GM18873 (cell line): ENCODE results near the gene MAGI2.

ENCODE experiments used
- ATAC-seq: cut with Tn5 transposase; IDR thresholded peaks from one replicate; pipeline ENCODE4 v1.9.1; 2021; ENCODE audit warnings: mild to moderate bottlenecking, moderate library complexity, moderate number of reproducible peaks; ENCODE audit not compliant: unreplicated experiment, low FRiP score

MAGI2 gene

DNA sequence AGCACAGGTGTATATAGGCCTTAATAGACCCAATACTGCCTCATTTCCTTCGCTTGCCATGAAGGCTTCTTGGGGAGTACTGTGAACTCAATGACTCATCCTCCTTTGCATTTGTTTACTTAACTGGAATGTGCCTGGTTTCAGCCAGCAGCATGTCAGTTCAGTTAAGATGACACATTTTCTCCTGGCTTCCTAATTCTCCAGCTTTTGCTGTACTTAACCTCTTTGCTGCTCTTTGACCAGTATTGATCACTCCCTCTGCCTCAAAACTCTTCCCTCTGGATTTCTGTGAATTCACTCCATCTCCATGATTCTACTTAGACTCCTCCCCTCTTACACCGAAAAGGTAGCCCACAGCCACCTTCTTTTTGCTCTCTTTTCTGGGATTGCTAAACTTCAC, 135.7 kb downstream of the MAGI2 start:
- ATAC-seq: no peak

DNA sequence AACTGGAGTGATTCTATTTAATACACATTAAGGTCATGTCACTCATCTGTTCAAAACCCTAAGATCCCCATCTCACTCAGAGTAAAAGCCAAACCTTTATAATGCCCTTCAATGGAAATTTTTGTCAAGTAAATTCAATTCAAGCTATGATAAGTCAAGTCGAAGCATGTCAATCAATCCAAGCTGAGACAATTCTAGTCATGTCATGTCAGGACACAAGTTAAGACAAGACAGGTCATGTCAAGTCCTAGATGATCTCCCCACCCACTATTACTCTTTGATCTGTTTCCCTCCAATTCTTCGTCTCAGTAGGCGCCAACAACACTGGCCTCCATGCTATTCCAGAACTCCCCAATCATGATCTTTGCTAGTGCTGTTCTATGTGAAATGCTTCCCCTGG, 141.4 kb downstream of the MAGI2 start:
- no peak for ATAC-seq

- ATAC-seq: no peak
Measured at GRCh38 chr7:79308192-79308591, 145.3 kb downstream of the MAGI2 start.

- no peak for ATAC-seq
Measured at GRCh38 chr7:79307376-79307775, 146.1 kb downstream of the MAGI2 start.

GRCh38 chr7:79304711-79305110, 148.8 kb downstream of the MAGI2 start:
- no peak for ATAC-seq

DNA sequence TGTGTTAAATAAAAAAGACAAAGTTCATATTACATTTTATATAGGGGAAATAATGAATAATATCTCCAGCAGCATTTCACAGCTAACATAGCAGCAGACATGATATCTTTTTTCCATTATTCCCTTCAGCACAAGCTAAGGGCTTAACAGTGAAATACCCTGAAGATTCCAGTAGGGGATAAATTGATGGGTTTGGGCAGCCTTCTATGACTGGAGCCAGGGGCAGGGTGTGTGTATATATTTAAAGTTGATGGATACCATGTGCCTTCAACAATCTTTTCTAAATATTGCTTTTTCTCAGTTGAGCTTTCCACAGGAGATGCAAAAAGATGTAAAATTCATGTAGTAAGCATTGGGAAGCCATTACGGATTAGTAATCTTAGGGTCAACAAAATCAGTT, 151.2 kb downstream of the MAGI2 start:
- no peak for ATAC-seq

DNA sequence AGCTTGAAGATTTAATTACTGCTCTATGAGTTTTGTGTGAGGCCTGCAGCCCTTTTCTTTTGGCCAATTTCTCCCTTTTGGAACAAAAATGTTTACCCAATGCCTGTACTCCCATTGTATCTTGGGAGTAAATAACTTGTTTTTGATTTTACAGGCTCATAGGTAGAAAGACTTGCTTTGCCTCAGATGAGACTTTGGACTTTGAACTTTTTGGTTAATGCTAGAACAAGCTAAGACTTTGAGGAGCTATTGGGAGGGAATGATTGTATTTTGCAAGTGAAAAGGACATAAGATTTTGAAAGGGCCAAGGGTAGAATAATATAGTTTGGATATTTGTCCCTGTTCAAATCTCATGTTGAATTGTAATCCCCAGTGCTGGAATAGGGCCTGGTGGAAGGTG, 152.0 kb downstream of the MAGI2 start:
- no peak for ATAC-seq

GRCh38 chr7:79300573-79300972, 152.9 kb downstream of the MAGI2 start:
- ATAC-seq: no peak

DNA sequence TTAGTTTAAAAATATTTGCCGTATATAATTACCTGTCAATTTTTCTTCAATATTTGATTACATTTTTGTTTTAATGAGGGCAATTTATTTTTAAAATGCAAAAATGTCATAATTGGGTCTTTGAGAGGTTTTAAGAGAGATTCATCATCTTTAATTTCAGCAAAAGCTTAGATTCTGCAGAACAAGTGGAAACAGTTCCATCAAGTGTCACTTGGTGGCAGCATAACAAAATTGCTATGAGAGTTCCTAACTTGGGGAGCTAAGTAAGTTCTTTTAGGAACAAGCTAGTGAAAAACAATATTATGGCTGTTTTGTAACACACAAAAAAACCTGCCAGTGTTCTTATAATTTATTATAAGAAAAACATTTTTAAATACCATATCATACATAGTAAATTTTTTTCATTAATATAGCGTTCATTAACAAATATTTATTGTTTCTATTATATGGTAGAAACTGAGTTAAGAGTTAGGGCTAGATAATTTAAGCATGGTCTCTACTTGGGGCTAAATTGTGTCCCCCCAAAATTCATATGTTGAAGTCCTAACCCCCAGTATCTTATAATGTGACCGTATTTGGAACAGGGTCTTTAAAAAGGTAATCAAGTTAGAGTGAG, 155.2 kb downstream of the MAGI2 start:
- no peak for ATAC-seq

DNA sequence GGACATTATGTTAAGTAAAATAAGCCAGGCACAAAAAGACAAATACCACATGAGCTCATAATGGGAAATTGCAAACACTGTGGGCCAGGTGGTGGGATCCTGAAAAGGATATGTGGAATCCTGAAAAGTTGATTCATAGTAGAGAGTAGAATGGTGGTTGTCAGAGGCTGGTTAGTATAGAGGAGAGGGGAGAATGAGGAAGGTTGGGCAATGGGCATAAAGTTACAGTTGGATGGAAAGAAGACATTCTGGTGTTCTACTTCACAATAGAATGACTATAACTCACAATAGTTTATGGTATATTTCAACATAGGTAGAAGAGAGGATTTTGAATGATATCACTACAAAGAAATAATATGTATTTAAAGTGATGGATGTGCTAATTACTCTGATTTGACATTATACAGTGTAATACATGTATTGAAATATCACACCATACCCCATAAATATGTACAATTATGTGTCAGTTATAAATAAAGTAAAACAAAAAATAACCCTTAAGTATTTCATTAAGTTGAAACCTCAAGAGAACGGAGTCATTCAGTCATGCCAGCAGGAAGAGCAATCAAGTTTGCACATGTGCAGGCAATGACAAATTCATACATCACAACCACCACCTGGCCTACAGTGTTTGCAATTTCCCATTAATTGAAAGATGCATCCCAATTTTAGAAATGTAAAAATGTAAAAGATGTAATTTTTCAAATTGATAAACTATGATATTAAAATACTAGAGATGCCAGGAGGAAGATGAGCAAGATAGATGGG, 156.7 kb downstream of the MAGI2 start:
- ATAC-seq: no peak

DNA sequence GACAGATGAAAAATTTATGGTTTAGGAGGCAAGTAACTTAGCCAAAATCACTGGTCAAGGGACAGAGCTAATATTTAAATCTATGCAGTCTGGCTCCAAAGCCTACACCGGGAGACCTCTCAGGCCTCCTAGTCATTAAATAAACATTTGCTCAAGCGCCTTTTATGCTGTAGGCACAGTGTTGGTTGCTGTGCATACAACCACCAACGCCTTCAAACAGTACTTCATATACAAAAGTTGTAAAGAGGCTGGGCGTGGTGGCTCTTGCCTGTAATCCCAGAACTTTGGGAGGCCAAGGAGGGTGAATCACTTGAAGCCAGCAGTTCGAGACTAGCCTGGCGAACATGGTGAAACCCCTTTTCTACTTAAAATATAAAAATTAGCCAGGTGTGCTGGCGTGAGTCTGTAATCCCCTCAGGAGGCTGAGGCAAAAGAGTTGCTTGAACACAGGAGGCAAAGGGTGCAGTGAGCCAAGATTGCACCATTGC, 159.8 kb downstream of the MAGI2 start:
- no peak for ATAC-seq

DNA sequence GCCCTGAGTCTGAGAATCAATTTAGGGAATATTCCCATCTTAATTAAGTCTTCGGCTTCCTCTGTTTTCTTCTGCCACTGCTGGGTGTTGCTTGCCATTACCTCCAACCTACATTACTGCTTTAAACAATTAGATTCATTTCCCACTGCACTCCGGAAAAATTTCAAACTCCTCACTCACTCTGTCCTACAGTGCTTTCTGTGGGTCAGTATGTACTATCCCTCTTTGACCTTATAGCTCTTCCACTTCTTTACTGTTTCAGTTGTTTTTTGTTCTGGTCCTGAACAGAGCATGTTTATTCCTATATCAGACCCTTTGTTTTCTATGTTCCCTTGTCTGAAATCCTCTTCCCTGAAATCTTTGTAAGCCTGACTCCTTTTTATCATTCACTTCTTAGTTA, 160.6 kb downstream of the MAGI2 start:
- no peak for ATAC-seq

DNA sequence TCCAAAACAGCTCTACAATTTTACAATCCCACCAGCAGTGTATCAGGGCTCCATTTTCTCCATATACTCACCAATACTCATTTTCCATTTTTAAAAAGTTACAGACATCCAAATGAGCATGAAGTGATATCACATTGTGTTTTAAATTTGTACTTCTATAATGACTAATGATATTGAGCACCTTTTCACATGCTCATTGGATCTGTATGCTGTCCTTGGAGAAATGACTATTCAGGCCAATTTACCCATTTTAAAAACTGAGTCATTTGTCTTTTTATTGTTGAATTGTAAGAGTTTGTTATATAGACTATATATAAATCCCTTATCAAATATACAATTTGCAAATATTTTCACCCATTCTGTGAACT, 162.0 kb downstream of the MAGI2 start:
- ATAC-seq: no peak

DNA sequence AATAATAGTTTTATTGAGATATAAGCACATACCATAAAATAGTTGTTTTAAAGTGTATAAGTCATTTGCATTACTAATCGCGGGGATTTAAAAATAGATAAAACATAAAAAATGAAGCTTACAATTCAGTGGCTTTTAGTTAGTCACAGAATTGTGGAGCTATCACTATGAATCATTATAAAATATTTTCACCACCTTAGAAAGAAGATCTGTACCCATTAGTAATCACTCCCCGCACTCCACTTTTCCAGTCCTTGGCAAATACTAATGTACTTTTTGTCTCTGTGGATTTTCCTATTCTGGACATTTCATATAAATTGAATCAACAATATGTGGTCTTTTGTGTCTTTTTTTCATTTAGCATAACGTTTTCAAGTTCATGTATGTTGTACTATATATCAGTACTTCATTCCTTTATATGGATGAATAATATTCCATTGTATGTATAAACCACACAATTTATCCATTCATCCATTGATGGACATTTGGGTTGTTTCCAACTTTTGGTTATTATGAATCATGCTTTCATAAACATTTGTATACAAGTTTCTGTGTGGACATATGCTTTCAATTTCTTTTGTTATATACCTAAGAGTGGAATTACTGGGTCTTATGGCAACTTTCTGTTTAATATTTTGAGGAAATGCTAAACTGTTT, 162.5 kb downstream of the MAGI2 start:
- no peak for ATAC-seq

DNA sequence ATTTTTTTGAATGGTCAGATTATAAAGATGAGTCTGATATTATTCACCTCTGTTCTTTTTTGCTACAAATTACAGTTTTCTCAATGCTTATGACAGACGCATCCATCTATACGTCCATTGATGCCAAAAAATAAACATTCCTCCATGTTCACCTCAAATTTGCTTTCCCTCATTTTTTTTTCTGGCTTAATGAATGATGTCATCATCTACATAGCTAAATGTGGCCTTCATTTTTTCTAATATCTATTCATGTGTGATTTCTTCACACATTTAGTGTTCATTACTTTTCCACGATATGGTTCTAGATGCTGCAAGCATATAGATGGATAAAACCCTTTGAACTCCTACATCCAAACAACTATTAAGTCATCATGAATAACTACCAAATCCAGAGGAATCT, 163.1 kb downstream of the MAGI2 start:
- no peak for ATAC-seq

DNA sequence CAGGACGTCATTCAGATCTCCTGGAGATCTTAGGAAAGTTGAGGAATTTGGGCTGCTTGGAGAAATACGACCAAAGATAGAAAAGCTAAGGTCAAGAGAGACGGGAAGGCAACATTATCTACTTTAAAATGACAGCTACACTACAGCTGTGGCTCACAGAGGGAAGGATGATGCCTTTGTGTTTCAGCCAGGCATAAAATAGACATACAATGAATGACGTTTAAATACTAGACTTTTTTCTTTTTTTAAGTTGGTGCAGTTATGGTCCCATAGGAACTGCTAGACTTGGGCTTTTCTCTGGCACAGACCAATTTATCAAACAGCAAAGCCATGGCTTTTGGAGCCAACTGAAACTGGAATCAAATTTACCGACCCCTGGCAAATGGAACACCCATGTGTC, 164.8 kb downstream of the MAGI2 start:
- ATAC-seq: no peak

- no peak for ATAC-seq
Measured at GRCh38 chr7:79287981-79288380, 165.5 kb downstream of the MAGI2 start.

GRCh38 chr7:79286181-79286580, 167.3 kb downstream of the MAGI2 start:
- ATAC-seq: no peak

DNA sequence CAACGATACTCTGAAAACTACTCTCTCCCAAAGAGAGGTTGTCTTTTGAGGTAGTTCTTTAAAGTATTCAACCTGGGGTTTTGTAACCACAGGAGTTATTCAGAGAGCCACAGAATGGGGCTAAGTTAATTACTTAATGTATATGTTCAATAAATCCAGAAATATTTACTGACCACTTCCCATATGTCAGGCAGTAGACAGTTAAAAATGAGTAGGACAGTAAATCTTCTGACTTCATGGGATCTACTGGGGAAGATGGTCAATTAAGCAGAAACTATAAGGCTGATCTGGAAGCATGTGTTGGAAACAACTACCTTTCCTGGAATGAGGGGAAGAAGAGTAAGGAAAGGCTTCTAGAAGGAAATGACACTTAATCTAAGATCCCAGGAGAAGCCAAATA, 167.7 kb downstream of the MAGI2 start:
- no peak for ATAC-seq

- ATAC-seq: no peak
Measured at GRCh38 chr7:79284211-79284610, 169.3 kb downstream of the MAGI2 start.

GRCh38 chr7:79282882-79283602, 170.4 kb downstream of the MAGI2 start:
- no peak for ATAC-seq
